Fibroblast of lung (primary cell): ENCODE data around the gene C1QTNF8. TPM values are rescaled to one million over a fixed set of nuclear protein-coding genes. Genes with fewer than 3 reads are reported as not detected.

ENCODE experiments used
- DNase-seq, 2 donors: peaks; one replicate each; pipeline versions ENCODE4 v3.0.0 to v3.0.0-alpha.2; 2010; ENCODE audit warnings: low read depth in 2 of 2
- H2AFZ ChIP-seq: 2 replicates; pipeline ENCODE4 v1.5.1; 2012; ENCODE audit warnings: low read length, control low read depth, inconsistent platforms
- H3K27ac ChIP-seq: 2 replicates; pipeline ENCODE4 v1.5.1; 2011; ENCODE audit warnings: low read length, control low read depth; ENCODE audit not compliant: insufficient read depth
- H3K27me3 ChIP-seq: 2 replicates; pipeline ENCODE4 v1.5.1; 2011; ENCODE audit warnings: mild to moderate bottlenecking, low read length; ENCODE audit not compliant: control insufficient read depth, insufficient read depth
- H3K36me3 ChIP-seq: 2 replicates; pipeline ENCODE4 v1.5.1; 2011; ENCODE audit warnings: low read length; ENCODE audit not compliant: control insufficient read depth, insufficient read depth
- H3K4me1 ChIP-seq: 2 replicates; pipeline ENCODE4 v1.5.1; 2011; ENCODE audit warnings: low read length; ENCODE audit not compliant: control insufficient read depth, insufficient read depth; ENCODE audit errors: extremely low read depth
- H3K4me2 ChIP-seq: 2 replicates; pipeline ENCODE4 v1.5.1; 2011; ENCODE audit warnings: low read length, control low read depth; ENCODE audit not compliant: insufficient read depth; ENCODE audit errors: extremely low read depth
- H3K4me3 ChIP-seq, 4 experiments: fragments of 200-600 bp in 1 of 4; sonication (generic) in 1 of 4; replicated peaks in 1 of 4; 2 replicates each; pipeline ENCODE4 v1.5.1; 2011 to 2016; ENCODE audit warnings: low read length in 4 of 4, low read depth in 3 of 4, mild to moderate bottlenecking in 3 of 4, control low read depth in 2 of 4, inconsistent platforms in 1 of 4, mixed read lengths in 1 of 4; ENCODE audit not compliant: insufficient read depth in 1 of 4; ENCODE audit errors: control extremely low read depth in 1 of 4
- H3K79me2 ChIP-seq: 2 replicates; pipeline ENCODE4 v1.5.1; 2012; ENCODE audit warnings: mild to moderate bottlenecking, low read length, inconsistent platforms; ENCODE audit not compliant: control insufficient read depth, insufficient read depth
- H3K9ac ChIP-seq: 2 replicates; pipeline ENCODE4 v1.5.1; 2011; ENCODE audit warnings: mild to moderate bottlenecking, low read length, control low read depth; ENCODE audit not compliant: insufficient read depth
- H3K9me3 ChIP-seq: 2 replicates; pipeline ENCODE4 v1.5.1; 2012; ENCODE audit warnings: low read depth, low read length; ENCODE audit not compliant: control insufficient read depth, insufficient read depth
- H4K20me1 ChIP-seq: 2 replicates; pipeline ENCODE4 v1.5.1; 2011; ENCODE audit warnings: low read length; ENCODE audit not compliant: control insufficient read depth, insufficient read depth; ENCODE audit errors: extremely low read depth
- CTCF ChIP-seq, 2 donors: IDR thresholded peaks in 1 of 2; conservative IDR thresholded peaks in 1 of 2; 1 replicate in 1 of 2; 2 replicates in 1 of 2; pipeline ENCODE4 v1.5.1; 2011 to 2012; ENCODE audit warnings: low read length in 2 of 2, control low read depth in 1 of 2, inconsistent platforms in 1 of 2, low read depth in 1 of 2, mild to moderate bottlenecking in 1 of 2
- EZH2 ChIP-seq: IDR thresholded peaks from 2 replicates; pipeline ENCODE4 v1.5.1; 2012; ENCODE audit warnings: low read length, control low read depth, mild to moderate bottlenecking; ENCODE audit errors: missing control alignments
- polyA plus RNA-seq, 2 donors: library from polyadenylated mRNA; depleted of rRNA in 1 of 2; stranded (reverse) in 1 of 2; unstranded in 1 of 2; fragments of >200 nt; gene quantifications; 2 replicates each; pipeline ENCODE4 v1.2.1, GENCODE V29; 2011 to 2012; ENCODE audit warnings: missing spikeins in 1 of 2
- total RNA-seq: library from RNA; depleted of rRNA; stranded (reverse); fragments of >200 nt; gene quantifications from 2 replicates; pipeline ENCODE4 v1.2.1, GENCODE V29; 2014

The C1QTNF8 gene
- total and polyA plus RNA-seq, 2 donors (not counting 1 experiment from before 2014, with no cell fraction given), result not detected

- no peak overlapping the region for H3K4me2 ChIP-seq
- TF ChIP-seq CTCF (conservative IDR thresholded peaks at IDR 0.05 in 1 of 2, IDR thresholded peaks at IDR 0.05 in 1 of 2; ENCODE audit: low read depth in 1 of 2, low read length in 2 of 2) (no peak), EZH2 (no peak)
- no peak for DNase-seq
- no peaks in the 10 kb centered on the region for H3K36me3 ChIP-seq
- no peaks in the 10 kb centered on the region for H3K4me1 ChIP-seq
- no peak overlapping the region for H3K9ac ChIP-seq
- no peak overlapping the region for H3K27ac ChIP-seq
- H3K27me3 ChIP-seq, result no peaks in the 10 kb centered on the region
- H2AFZ ChIP-seq, result no peak overlapping the region
- H4K20me1 ChIP-seq, result no peaks in the 10 kb centered on the region
- no peak overlapping the region for H3K4me3 ChIP-seq
- no peaks in the 10 kb centered on the region for H3K79me2 ChIP-seq
- no peaks in the 10 kb centered on the region for H3K9me3 ChIP-seq
Observed at GRCh38 chr16:1058216-1058615, 37.8 kb downstream of the C1QTNF8 start.

- H3K79me2 ChIP-seq, result no peaks in the 10 kb centered on the region
- no peaks in the 10 kb centered on the region for H3K27me3 ChIP-seq
- no peak overlapping the region for H3K4me2 ChIP-seq
- DNase-seq, result no peak
- H3K9ac ChIP-seq, result no peak overlapping the region
- H3K27ac ChIP-seq, result no peak overlapping the region
- no peaks in the 10 kb centered on the region for H4K20me1 ChIP-seq
- TF ChIP-seq EZH2 (no peak), CTCF (conservative IDR thresholded peaks at IDR 0.05 in 1 of 2, IDR thresholded peaks at IDR 0.05 in 1 of 2; ENCODE audit: low read depth in 1 of 2, low read length in 2 of 2) (peak; percentile 23 to 56)
- H2AFZ ChIP-seq, result no peak overlapping the region
- H3K4me1 ChIP-seq, result no peaks in the 10 kb centered on the region
- H3K9me3 ChIP-seq, result no peaks in the 10 kb centered on the region
- H3K4me3 ChIP-seq, result no peak overlapping the region
- no peaks in the 10 kb centered on the region for H3K36me3 ChIP-seq
Observed at GRCh38 chr16:1057252-1057932, 38.7 kb downstream of the C1QTNF8 start.

- H3K27me3 ChIP-seq, result no peaks in the 10 kb centered on the region
Observed at GRCh38 chr16:1056196-1056595, 39.8 kb downstream of the C1QTNF8 start.

More at GRCh38 chr16:1056196-1056595, 39.8 kb downstream of the C1QTNF8 start:
- no peak for DNase-seq
- no peaks in the 10 kb centered on the region for H3K9me3 ChIP-seq
- no peak overlapping the region for H3K4me3 ChIP-seq
- no peaks in the 10 kb centered on the region for H3K79me2 ChIP-seq
- no peak overlapping the region for H3K9ac ChIP-seq
- H2AFZ ChIP-seq, result no peak overlapping the region
- H3K27ac ChIP-seq, result no peak overlapping the region
- no peaks in the 10 kb centered on the region for H3K4me1 ChIP-seq
- H3K36me3 ChIP-seq, result no peaks in the 10 kb centered on the region
- TF ChIP-seq CTCF (conservative IDR thresholded peaks at IDR 0.05 in 1 of 2, IDR thresholded peaks at IDR 0.05 in 1 of 2; ENCODE audit: low read depth in 1 of 2, low read length in 2 of 2) (no peak), EZH2 (no peak)
- H4K20me1 ChIP-seq, result no peaks in the 10 kb centered on the region
- H3K4me2 ChIP-seq, result no peak overlapping the region
